GM23338 (cell line): ENCODE data around the gene SLC9A9.

Experiments
- CTCF ChIP-seq, 2 experiments: fragments of 200-600 bp in 1 of 2; sonication (generic) in 1 of 2; conservative IDR thresholded peaks; 2 replicates each; pipeline versions ENCODE4 v1.5.1 to v1.6.1; 2016 to 2017; ENCODE audit warnings: antibody characterized with exemption in 2 of 2, low read depth in 2 of 2, mild to moderate bottlenecking in 2 of 2, moderate library complexity in 1 of 2
- EZH2 ChIP-seq: fragments of 200-600 bp; sonication (generic); IDR thresholded peaks from one replicate; pipeline ENCODE4 v1.8.0; 2017; ENCODE audit warnings: antibody characterized with exemption, mild to moderate bottlenecking, low read depth; ENCODE audit not compliant: unreplicated experiment
- EZH2phosphoT487 ChIP-seq: fragments of 200-600 bp; sonication (generic); IDR thresholded peaks from one replicate; pipeline ENCODE4 v1.8.1; 2018; ENCODE audit warnings: antibody characterized with exemption; ENCODE audit not compliant: unreplicated experiment
- POLR2AphosphoS5 ChIP-seq: IDR thresholded peaks from 2 replicates; pipeline ENCODE4 v1.6.1; 2016; ENCODE audit warnings: antibody characterized with exemption, low read depth
- REST ChIP-seq: IDR thresholded peaks from one replicate; pipeline ENCODE4 v1.6.1; 2018; ENCODE audit warnings: antibody characterized with exemption; ENCODE audit not compliant: unreplicated experiment

- TF ChIP-seq CTCF (conservative IDR thresholded peaks at IDR 0.05; ENCODE audit: low read depth in 2 of 2) (no peak), REST (no peak), EZH2phosphoT487 (no peak), EZH2 (no peak), POLR2AphosphoS5 (no peak)
Measured at GRCh38 chr3:143712522-143712921, 135.7 kb downstream of the SLC9A9 start.
